Epithelial cell of esophagus (primary cell): ENCODE data around the gene PANX2.

Source experiments
- DNase-seq: peaks from one replicate; pipeline ENCODE4 v3.0.0; 2010; ENCODE audit warnings: low read depth
- H3K4me3 ChIP-seq: 2 replicates; pipeline ENCODE4 v1.5.1; 2011; ENCODE audit warnings: mild to moderate bottlenecking, low read length, control low read depth
- CTCF ChIP-seq: IDR thresholded peaks from 2 replicates; pipeline ENCODE4 v1.5.1; 2011; ENCODE audit warnings: low read depth, mild to moderate bottlenecking, low read length, control low read depth, inconsistent platforms; ENCODE audit not compliant: insufficient read depth; ENCODE audit errors: missing control alignments

The PANX2 gene

DNA sequence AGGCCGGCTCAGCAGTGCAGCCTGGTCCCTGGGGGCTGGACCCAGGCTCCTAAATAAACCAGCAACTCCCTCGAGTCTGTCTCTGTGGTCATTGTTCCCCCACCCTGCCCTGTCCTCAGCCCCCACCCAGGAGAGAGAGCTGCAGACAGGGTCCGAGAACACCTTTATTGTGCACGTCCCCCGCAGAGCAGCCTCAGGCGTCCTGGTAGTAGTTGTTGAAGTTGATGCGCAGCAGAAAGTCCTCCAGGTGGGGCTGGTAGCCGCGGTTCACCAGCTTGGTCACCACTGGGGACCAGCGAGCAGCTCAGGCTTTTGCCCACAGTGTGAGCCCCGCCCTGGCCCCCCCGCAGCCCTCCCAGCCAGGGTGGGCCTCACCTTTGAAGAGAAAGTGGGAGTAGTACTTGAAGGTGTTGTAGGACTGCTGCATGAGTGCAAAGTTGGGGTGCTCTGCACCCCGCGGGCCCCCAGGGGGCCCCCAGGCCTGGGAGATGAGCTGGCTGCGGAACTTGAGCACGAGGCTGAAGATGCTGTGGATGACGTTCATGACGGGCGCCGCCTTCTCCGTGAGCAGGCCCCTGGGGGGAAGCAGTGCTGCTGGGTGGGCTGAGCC is 47.1 kb downstream of the PANX2 start:
- DNase-seq: no peak
- no peak for TF ChIP-seq CTCF
- H3K4me3 ChIP-seq: no peak overlapping the region

DNA sequence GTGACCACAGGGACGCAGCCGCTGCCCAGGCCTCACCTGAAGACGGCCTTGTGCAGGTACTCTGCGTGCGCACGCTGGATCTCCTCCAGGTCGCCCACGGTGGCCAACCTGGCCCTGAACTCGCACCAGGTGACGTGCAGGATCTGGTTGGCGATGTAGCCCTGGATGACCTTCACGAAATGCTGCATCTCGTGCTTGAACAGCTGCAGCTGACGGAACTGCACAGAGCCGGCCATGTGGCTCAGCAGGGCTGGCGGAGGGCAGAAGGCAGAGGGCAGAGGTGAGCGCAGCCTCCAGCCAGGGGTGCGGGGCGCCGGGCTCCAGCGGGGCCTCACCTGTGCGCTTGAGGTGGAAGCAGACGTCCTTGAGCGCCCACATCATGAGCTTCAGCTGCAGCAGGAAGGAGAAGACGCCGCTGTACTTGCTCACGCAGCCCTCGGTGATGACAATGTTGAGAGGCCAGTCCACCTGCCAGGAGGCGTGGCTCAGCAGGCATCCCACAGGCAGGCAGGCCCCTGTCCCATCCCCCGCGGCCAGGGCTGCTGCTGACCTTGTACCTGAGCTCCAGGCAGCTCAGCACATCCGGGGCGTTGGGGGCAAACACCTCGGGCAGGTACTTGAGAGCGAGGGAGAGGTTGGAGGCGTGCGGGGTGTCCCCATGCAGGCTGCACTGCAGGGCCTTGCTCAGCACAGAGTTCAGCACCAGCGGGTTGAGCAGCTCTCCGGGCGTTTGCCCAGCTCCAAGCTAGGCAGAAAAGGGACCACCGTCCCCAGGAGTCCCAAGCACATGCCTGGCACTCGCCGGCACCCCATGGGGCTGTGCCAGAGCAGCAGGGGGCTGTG is 47.8 kb downstream of the PANX2 start:
- DNase-seq: peak; percentile 42
- TF ChIP-seq CTCF: no peak
- no peak overlapping the region for H3K4me3 ChIP-seq

DNA sequence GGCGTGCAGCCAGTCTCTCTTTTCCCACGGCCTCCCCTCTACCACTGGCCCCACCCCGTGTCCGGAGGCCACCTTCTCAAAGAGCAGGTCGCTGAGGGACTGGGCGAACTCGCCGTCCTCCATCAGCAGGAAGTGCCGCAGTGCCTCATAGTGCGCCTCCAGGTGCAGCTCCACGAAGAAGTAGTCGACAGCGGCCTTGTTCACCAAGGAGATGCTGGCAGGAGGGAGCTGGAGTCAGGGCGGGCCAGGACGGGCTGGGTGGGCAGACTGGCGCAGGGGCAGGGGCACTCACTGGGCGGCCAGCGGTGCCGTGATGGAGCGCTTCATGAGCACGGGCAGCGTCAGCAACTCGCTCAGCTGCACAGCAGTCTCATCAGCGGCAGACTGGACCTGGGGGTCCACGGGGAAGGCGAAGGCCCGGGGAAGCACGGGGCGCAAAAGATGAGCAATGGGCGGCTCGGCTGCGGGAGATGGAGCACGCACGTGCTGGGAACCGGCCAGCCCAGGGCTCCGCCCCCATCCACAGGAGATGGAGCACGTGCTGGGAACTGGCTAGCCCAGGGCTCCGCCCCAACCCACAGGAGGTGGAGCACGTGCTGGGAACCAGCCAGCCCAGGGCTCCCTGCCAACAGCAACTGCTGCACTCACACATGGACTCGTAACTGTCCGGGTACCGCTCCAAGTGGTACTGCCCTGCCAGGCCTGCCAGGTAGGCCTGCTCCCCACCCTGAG is 48.6 kb downstream of the PANX2 start:
- H3K4me3 ChIP-seq: no peak overlapping the region
- TF ChIP-seq CTCF: no peak
- peak; percentile 80 for DNase-seq

DNA sequence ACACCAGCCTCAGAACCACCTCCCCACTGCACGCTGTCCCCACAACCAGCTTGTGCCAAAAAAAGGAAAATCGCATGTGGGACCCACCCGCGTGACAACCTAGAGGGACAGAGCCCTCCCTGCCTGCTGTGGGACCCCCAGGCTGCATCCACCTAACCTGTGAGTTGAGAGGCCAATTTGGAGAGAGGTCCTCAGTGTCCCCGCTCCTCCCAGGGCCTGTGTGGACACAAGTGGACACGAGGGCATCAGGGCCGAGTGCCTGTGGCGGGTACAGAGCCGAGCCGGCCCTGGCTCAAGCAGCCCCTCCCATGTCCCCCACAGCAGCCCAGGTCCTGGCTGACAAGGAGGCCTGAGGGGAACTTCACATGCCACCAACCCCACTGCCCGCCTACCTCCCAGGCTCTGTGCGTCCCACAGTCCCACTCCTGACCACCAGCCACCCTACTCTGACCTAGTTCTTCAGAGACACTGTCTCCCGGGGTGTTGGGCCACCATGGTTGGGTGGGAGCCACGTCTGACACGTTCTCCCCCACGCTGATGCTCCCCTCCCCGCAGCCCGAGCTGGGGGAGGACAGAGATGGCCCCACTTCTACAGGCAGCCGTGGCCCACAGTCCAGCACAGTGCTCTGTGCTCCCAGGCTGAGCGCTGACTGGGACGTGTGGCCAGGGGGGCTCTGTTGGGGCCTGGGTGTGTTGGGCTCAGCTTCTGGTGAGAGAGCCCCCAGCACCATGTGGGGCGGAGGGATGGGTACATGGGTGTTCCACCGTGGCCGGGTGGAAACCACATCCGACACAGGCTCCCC is 49.5 kb downstream of the PANX2 start:
- TF ChIP-seq CTCF: no peak
- DNase-seq: no peak
- no peak overlapping the region for H3K4me3 ChIP-seq

- TF ChIP-seq CTCF: no peak
- H3K4me3 ChIP-seq: no peak overlapping the region
- no peak for DNase-seq
These were observed 50.3 kb downstream of the PANX2 start for GRCh38 chr22:50220603-50221409.
